Measurements from ENCODE around the gene YAP1.

DNA sequence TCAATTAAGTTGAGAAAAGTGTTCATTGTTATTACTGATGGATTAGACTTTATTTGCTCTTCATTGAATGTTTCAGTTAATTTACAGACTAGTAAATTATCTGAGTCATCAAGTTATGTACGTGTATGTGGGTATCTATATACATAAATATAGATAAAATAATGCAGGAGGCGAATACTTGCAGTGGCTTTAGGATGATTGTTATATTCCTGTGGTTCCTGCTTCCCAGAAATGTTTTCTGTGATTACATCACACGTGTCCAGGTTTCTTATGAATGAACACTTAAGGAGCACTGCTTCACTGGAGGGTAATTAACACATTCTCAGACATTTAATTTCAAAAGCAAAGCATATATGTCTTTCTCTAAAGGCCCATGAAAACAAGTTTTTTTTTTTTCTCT, 28.4 kb downstream of the YAP1 start:
- TF ChIP-seq, protein P1, sequence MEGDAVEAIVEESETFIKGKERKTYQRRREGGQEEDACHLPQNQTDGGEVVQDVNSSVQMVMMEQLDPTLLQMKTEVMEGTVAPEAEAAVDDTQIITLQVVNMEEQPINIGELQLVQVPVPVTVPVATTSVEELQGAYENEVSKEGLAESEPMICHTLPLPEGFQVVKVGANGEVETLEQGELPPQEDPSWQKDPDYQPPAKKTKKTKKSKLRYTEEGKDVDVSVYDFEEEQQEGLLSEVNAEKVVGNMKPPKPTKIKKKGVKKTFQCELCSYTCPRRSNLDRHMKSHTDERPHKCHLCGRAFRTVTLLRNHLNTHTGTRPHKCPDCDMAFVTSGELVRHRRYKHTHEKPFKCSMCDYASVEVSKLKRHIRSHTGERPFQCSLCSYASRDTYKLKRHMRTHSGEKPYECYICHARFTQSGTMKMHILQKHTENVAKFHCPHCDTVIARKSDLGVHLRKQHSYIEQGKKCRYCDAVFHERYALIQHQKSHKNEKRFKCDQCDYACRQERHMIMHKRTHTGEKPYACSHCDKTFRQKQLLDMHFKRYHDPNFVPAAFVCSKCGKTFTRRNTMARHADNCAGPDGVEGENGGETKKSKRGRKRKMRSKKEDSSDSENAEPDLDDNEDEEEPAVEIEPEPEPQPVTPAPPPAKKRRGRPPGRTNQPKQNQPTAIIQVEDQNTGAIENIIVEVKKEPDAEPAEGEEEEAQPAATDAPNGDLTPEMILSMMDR (IDR thresholded peaks at IDR 0.05; ENCODE audit: low read length): no peak
- TF ChIP-seq EZH2 (optimal IDR thresholded peaks at IDR 0.05; ENCODE audit: low read depth, low read length): no peak

All from MM.1S (cell line).